HG02759 (cell line): ENCODE results near the gene PRR5.
"Not testable (repeated sequence)": the region's sequence is repeated elsewhere in the genome, so short reads cannot be mapped to it uniquely, and the experiment has no call there.

Experiments
- ATAC-seq: cut with Tn5 transposase; IDR thresholded peaks from one replicate; pipeline ENCODE4 v1.9.1; 2021; ENCODE audit warnings: mild to moderate bottlenecking, moderate library complexity; ENCODE audit not compliant: unreplicated experiment

PRR5 gene

GRCh38 chr22:44732661-44733060, 30.7 kb downstream of the PRR5 start:
- no peak for ATAC-seq

GRCh38 chr22:44733426-44734106, 31.6 kb downstream of the PRR5 start:
- no peak for ATAC-seq

GRCh38 chr22:44734278-44734677, 32.3 kb downstream of the PRR5 start:
- ATAC-seq, result no peak

- no peak for ATAC-seq
These were observed 33.0 kb downstream of the PRR5 start for GRCh38 chr22:44734801-44735517.

- no peak for ATAC-seq
These were observed 33.8 kb downstream of the PRR5 start for GRCh38 chr22:44735518-44736428.

GRCh38 chr22:44736581-44737405, 34.8 kb downstream of the PRR5 start:
- ATAC-seq, result no peak

- no peak for ATAC-seq
These were observed 35.7 kb downstream of the PRR5 start for GRCh38 chr22:44737406-44738346.

GRCh38 chr22:44738347-44738715, 36.3 kb downstream of the PRR5 start:
- ATAC-seq, result no peak

- no peak for ATAC-seq
These were observed 37.0 kb downstream of the PRR5 start for GRCh38 chr22:44739024-44739423.

GRCh38 chr22:44739666-44740065, 37.7 kb downstream of the PRR5 start:
- ATAC-seq, result not testable (repeated sequence)

GRCh38 chr22:44740307-44740706, 38.3 kb downstream of the PRR5 start:
- no peak for ATAC-seq

GRCh38 chr22:44741929-44742328, 39.9 kb downstream of the PRR5 start:
- no peak for ATAC-seq

- no peak for ATAC-seq
These were observed 41.2 kb downstream of the PRR5 start for GRCh38 chr22:44743247-44743646.

- ATAC-seq, result no peak
These were observed 41.8 kb downstream of the PRR5 start for GRCh38 chr22:44743804-44744211.

GRCh38 chr22:44745853-44746789, 44.1 kb downstream of the PRR5 start:
- no peak for ATAC-seq

GRCh38 chr22:44747784-44748127, 45.8 kb downstream of the PRR5 start:
- not testable (repeated sequence) for ATAC-seq

- no peak for ATAC-seq
These were observed 46.5 kb downstream of the PRR5 start for GRCh38 chr22:44748524-44748923.

GRCh38 chr22:44750481-44750880, 48.5 kb downstream of the PRR5 start:
- ATAC-seq, result no peak
